Epithelial cell of prostate (primary cell): ENCODE results near the gene SUMF2.
"Not testable (repeated sequence)": the region's sequence is repeated elsewhere in the genome, so short reads cannot be mapped to it uniquely, and the experiment has no call there.

ENCODE experiments used
- DNase-seq: peaks from one replicate; pipeline ENCODE4 v3.0.0-alpha.2; 2011; ENCODE audit warnings: low read depth, low spot score
- H3K27ac ChIP-seq: fragments of 450-650 bp; 2 replicates; pipeline ENCODE4 v1.5.1; 2017; ENCODE audit warnings: mild to moderate bottlenecking

The SUMF2 gene

DNA sequence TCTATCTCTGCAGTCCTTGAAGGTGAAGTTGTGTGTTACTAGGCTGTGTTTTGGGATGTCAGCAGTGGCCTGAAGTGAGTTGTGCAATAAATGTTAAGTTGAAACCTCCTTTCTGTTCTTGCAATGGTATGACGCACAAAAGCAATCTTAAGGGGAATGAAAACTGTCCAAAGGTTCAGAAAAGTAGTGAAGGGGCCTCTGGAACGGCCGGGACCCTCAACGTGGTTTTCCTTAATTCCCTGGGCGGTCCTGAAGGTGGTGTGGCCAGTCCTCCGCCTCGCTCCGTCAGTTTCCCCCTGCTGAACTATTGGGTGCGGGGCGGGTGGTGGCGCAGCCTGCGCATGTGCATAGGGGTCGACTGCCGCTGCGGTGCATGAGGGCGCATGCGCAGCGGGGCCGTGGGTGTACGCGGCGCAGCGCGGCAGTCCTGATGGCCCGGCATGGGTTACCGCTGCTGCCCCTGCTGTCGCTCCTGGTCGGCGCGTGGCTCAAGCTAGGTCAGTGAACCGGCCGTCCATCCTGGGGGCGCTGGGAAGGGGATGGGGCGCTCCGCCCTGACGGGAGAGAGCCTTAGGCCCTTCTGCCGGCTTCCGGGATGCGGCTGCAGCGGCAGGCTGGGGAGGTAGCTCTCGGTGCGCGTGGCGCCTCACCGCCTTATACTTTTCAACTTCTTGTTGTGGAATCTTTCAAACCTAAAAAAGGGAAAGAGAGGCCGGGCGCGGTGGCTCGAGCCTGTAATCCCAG is at the start of gene SUMF2:
Gene SUMF2, plus strand, starts transcription at position 405 of the 744 bp plus-strand sequence. Its CDS starts 26 bp downstream, at position 431.
- peak within 1 kb of the TSS; percentile 85 for H3K27ac ChIP-seq
- DNase-seq = no peak

DNA sequence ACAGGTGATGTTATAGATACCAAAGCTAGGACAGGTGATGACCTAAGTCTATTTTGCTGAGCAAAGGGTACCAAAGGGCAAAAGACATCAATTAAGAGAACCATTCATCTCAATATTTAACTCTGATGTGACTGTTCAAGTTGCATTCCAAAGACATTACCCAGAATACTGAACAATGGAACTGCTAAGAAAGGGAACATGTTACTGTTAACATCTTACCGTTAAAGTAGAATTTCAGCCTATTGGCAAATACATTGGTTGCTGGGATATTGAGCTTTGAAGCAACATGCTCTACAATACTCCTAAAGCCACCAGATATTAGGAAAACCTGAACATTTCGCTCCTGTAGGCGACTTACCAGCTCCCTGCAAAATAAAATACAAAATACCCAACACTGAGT is 47.1 kb upstream of the SUMF2 start:
- H3K27ac ChIP-seq, DNase-seq: not testable (repeated sequence)

DNA sequence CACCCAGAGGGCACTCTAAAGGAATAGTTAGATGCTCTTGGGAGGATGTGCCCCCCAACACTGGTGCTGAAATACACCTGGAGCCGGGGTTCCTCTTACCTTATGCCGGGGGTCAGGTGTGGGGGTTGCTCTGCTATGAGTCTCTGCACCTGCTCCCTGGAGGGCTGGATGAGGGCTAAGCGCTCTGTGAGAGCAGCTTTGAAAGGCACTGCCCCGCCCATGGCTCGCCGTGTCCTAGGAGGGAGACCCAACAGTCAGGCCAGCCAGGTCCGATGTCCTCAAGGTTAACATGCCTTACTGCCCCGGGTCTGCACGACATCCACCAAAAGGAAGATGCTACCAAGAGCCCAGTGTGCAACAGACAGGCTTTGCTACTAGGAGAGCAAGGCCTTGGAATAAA is 44.6 kb upstream of the SUMF2 start:
- no peak overlapping the region for H3K27ac ChIP-seq
- DNase-seq = no peak

DNA sequence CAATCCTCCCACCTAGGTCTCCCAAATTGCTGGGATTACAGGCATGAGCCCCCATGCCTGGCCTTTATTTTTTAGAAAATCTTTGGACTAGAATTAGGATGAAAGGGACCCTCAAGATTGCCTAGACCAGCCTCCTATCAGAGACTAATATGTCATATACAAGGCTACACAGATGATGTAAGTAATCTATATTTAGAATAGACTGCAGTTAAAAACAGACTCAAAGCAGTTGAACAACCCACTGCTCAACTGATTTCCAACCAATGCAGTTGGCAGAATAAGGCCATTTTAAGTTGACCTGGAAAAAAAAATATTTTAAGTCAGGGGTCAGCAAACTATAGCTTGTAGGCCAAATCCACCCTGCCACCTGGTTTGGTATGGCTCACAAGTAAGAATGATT is 40.6 kb upstream of the SUMF2 start:
- no peak overlapping the region for H3K27ac ChIP-seq
- no peak for DNase-seq

DNA sequence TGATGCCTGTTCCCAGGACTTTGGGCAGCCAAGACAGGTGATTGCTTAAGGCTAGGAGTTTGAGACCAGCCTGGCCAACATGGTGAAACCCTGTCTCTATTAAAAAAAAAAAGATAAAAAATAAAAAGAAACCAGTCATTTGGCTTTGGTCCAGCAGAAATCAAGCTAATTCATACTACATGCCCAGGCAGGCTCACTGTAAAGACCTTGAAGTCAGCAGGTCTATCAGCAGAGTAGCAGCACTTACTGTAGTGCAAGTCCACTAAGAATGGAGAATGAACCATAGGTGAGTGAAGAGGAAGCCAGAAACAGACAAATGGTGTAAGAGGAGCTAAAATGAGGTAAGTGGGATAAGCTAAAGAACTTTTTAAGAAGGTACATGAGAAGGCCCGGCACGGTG is 37.5 kb upstream of the SUMF2 start:
- DNase-seq = peak; percentile 61
- H3K27ac ChIP-seq = peak overlapping the region; percentile 3

DNA sequence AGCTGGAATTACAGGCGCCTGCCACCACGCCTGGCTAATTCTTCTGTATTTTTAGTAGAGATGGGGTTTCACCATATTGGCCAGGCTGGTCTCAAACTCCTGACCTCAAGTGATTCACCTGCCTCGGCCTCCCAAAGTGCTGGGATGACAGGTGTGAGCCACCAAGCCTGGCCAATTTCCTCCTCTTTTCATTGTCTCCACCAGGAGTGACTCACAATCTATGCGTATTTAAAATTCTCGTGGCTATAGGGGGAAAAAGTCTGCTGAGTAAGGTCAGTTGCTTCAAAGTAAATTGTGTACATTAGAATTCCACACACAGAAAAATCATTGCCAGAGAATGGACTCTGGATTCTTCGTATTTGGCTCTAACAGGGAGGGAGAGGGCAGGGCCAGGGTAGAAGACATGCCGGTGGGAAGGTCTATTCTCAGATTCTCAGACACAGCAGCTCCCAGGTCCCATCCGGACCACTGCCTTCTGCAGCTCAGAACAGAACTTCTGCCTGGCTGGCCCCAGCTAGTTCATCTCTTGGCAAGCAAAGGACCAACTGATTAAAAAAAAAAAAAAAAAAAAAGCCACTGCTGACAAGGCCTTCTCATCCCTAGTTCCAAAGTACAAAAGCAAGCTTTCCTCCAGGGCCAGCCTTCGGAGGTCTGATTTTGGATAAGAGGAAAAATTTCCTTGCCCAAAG is 35.0 kb upstream of the SUMF2 start:
- no peak for DNase-seq
- H3K27ac ChIP-seq = no peak overlapping the region

DNA sequence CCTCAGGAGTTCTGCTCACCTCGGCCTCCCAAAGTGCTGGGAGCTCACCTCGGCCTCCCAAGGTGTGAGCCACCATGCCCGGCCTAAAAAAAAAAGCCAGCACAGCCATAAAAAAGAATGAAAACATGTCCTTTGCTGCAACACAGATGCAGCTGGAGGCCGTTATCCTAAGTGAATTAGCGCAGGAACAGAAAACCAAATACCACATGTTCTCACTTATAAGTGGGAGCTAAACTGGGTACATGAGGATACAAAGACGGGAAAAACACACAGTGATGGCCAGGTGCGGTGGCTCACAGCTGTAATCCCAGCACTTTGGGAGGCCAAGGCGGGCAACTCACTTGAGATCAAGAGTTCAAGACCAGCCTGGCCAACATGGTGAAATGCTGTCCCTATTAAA is 33.7 kb upstream of the SUMF2 start:
- no peak for DNase-seq
- H3K27ac ChIP-seq = no peak overlapping the region

DNA sequence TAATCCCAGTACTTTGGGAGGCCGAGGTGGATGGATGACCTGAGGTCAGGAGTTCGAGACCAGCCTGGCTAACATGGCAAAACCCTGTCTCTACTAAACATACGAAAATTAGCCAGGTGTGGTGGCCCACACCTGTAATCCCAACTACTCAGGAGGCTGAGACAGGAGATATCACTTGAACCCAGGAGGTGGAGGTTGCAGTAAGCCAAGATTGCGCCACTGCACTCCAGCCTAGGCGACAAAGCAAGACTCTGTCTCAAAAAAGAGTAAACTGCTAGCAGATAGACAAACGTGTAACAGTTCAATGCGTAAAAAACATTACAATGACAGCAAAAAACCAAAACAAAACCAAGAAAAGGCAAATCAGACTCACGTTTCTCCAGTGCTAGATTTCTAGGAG is 32.5 kb upstream of the SUMF2 start:
- not testable (repeated sequence) for DNase-seq, H3K27ac ChIP-seq

DNA sequence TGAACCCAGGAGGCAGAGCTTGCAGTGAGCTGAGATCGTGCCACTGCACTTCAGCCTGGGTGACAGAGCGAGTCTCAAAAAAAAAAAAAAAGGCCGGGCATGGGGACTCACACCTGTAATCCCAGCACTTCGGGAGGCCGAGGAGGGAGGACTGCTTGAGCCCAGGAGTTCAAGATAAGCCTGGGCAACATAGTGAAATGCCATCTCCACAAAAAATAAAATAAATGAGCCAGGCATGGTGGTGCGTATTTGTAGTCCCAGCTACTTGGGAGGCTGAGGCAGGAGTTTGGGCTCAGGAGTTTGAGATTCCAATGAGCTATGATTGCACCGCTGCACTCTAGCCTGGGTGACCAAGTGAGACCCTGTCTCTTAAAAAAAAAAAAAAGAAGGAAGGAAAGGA is 31.5 kb upstream of the SUMF2 start:
- DNase-seq = not testable (repeated sequence)

DNA sequence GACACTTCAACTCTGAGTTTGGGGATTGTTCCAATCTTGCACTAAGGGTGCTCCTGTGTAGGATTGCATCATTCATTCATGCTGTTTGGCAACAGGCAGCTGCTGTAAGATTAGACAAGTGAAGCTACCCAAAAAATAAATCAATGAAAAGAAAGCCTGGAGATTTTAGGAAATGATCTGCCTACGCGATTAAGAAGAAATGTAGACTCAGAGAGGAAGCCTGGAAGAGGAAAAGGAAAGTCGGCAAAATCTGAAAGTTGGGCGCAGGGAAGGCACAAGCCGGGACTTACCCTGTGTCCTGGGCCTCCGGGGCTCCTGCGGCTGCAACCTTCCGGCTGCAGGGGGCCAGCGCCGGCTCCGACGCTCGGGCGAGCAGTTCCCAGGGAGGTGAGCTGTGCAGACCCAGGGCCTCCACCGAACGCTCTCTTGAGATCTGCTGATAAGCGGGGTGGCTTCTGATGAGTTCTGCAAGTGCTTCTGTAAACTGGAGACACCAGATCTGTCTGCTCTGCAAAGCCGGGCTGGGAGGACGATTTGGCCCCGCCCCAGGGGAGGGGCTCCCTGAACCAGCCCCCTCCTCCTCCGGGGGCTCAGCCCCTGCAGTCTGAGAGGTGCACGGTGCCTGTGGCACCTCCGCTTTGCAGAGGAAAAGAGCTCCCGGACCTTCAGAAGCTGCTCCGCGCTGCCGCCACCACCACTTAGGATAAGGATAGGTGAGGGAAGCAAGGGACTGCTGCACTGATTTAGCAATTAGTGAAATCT is 30.2 kb upstream of the SUMF2 start:
- DNase-seq = no peak
- H3K27ac ChIP-seq = peak overlapping the region; percentile 60

More for the DNA sequence above, 31.5 kb upstream of the SUMF2 start:
- H3K27ac ChIP-seq = not testable (repeated sequence)

DNA sequence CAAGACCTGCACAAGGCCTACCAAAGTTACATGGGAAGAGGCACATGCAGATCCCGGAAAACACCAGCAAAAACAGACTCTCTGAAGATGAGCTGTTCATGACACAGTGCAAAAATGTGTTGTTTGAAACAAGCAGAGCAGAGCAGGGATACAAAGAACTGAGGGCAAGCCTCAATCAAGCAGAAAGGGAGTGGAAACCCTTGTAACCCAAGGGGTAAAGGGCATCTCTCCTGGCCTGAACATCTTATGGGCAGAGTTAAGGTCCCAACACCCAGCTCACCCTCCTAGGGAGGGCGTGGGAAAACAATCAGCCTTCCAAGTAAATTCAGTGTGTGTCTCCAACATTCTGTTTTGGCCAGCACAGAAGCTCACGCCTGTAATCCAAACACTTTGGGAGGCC is 23.4 kb upstream of the SUMF2 start:
- H3K27ac ChIP-seq = no peak overlapping the region
- DNase-seq = no peak

DNA sequence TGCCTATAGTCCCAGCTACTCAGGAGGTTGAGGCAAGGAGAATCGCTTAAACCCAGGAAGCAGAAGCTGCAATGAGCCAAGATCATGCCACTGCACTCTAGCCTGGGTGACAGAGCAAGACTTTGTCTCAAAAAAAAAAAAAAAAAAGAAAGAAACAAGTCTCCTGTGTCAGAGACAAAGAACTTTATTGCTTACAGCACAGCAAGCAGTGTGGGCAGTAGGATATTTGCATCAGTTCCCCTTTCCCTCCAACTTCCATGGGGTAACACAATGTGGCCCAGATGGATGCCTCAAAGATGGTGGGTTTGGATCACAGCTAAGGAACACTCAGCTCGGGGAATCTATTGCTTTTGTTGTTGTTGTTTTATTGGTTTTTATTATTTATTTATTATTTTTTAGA is 18.3 kb upstream of the SUMF2 start:
- not testable (repeated sequence) for H3K27ac ChIP-seq, DNase-seq

DNA sequence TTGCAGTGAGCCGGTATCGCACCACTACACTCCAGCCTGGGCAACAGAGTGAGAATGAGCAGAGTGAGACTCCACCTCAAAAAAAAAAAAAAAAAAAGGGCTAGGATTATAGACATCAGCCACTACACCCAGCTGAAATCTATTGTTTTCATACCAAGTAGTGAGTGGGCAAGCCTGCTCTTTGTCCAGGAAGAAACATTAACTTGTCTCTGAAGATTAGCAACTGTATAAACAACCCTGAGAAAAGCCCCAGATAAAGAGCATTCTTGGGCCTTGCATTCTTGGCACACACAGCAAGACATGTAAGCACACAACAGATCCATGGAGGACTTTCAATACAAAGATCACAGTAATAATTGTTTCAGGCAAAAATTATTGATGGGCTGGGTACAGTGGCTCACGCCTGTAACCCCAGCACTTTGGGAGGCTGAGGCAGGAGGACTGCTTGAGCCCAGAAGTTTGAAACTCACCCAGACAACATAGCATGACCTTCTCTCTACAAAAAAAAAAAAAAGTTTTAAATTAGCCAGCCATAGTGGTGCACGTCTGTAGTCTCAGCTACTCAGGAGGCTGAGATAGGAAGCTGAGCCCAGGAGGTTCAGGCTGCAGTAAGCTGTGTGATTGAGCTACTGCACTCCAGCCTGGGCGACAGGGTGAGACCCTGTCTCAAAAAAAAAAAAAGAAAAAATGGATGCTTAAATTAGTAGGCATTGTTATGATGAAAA is 17.2 kb upstream of the SUMF2 start:
- DNase-seq = peak; percentile 34
- peak overlapping the region; percentile 78 for H3K27ac ChIP-seq

DNA sequence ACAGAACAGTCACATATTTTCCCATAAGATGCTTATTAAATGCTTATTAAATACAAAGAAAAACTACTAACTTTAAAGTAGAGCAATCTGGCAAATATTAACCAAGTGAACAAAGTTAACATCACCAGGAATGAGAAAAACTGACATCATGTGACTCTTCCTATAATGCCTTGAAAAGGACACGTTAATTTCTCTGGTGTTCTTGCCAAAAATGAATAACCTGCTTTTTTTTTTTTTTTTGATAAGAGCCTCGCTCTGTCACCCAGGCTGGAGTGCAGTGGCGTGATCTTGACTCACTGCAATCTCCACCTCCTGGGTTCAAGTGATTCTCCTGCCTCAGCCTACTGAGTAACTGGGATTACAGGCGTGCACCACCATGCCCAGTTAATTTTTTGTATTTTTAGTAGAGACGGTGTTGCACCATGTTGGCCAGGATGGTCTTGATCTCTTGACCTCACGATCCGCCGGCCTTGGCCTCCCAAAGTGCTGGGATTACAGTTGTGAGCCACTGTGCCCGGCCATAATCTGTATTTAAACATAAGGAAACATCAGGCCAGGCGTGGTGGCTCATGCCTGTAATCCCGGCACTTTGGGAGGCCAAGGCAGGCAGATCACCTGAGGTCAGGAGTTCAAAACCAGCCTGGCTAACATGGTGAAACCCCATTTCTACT is 16.5 kb upstream of the SUMF2 start:
- not testable (repeated sequence) for DNase-seq
- peak overlapping the region; percentile 78 for H3K27ac ChIP-seq

DNA sequence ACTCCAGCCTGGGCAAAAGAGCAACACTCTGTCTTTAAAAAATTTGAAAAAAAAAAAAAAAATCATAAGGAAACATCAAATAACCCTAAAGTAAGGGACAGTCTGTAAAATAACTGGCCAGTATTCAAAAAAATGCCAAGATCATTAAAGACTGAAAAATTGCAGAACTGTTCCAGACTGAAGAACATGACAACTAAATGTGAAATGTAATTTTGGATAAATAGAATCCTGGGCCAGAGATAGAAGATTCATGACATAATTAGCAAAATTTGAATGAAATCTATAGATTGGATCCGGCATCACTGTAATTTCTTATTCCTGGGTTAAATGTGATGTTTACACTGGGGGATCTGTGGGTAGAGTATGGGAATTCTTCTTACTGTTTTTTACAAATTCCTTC is 15.8 kb upstream of the SUMF2 start:
- peak overlapping the region; percentile 78 for H3K27ac ChIP-seq
- no peak for DNase-seq

DNA sequence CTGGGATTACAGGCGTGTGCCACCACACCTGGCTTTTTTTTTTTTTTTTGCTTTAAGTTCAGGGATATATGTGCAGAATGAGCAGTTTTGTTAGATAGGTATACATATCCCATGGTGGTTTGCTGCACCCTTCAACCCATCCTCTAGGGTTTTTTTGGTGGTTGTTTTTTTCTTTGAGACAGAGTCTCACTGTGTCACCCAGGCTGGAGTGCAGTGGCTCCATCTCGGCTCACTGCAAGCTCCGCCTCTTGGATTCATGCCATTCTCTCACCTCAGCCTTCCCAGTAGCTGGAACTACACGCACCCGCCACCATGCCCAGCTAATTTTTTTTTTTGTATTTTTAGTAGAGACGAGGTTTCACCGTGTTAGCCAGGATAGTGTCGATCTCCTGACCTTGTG is 15.3 kb upstream of the SUMF2 start:
- H3K27ac ChIP-seq = peak overlapping the region; percentile 78
- not testable (repeated sequence) for DNase-seq

DNA sequence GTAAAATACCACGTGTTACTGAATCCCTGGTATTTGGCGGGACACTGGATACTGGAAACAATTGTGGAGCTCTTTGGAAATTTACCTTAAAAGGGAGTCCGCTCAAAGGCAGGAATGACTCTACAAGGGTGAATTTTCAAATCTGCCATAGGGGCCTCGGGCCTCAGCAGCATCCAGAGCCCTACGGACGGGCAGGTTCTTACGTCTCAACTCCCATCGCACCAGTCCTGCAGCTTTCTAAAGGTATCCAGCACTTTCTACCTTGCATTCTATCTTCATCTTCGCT is 13.1 kb upstream of the SUMF2 start:
- no peak for DNase-seq
- peak overlapping the region; percentile 83 for H3K27ac ChIP-seq

DNA sequence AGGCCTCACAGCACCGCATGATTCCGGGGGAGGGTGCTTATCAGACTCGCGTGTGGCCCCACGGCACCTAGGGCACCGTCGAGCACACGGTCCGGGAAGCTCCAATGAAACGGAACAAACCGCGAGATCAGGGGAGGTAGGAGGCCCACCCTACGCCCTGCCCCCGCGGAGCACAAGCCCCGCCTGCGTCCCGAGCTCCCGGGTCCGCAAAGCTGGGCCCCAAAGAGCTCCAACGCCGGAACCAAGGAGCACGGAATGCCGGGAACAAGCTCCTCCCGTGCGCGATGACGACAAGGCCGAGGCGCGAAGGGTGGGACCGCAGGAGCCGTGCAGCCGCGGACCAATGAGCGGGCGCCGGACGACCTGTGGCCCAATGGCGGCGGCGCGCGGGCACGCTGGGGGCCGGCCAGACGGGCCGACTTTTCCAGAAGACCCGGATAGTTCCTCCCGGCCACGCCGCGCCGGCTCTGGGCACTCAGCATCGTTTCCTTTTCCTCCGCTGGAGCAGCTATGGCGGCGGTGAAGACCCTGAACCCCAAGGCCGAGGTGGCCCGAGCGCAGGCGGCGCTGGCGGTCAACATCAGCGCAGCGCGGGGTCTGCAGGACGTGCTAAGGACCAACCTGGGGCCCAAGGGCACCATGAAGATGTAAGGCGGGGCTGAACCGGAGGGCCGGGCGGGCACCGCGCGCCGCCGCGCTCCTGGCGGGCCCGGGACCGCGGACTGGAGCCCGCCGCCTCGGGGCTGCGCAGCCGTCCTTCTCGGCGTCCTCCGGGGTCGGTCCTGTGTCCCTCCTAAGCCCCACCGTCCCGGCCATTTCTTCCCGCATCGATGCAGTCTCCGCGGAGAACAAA is 12.5 kb upstream of the SUMF2 start, which contains the start of the genes CCT6A and PSPH:
Gene CCT6A, plus strand, starts transcription at position 427 of the 853 bp plus-strand sequence. Its CDS starts 84 bp downstream, at position 511.
Gene PSPH, minus strand, starts transcription at position 106 of the 853 bp plus-strand sequence. CDS start 30,232 bp downstream, outside the sequence.
- DNase-seq = peak; percentile 86
- H3K27ac ChIP-seq = peak within 1 kb of the TSS; percentile 83

DNA sequence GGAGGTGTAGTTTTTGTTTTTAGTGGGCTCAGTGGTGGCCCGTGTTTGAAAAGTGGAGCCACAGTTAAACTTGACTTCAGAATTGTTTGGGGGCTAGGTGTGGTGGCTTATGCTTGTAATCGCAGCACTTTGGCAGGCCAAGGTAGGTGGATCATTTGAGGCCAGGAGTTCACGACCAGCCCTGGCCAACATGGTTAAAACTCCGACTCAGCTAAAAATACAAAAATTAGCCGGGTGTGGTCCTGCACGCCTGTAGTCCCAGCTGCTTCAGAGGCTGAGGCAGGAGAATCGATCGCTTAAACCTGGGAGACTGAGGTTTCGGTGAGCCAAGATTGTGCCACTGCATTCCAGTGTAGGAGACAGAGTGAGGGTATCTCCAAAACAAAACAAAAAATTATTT is 10.7 kb upstream of the SUMF2 start:
- no peak for DNase-seq
- peak overlapping the region; percentile 83 for H3K27ac ChIP-seq
